ENCODE data around the gene RASA3. TPM values are rescaled to one million over a fixed set of nuclear protein-coding genes. Genes with fewer than 3 reads are reported as not detected.

The RASA3 gene
- total and polyA plus RNA-seq, 9 of the 15 experiments (the other 6 are each of a cell fraction or from before 2014, with no cell fraction given): 0.72 to 25.3 (median 14.4) TPM

DNA sequence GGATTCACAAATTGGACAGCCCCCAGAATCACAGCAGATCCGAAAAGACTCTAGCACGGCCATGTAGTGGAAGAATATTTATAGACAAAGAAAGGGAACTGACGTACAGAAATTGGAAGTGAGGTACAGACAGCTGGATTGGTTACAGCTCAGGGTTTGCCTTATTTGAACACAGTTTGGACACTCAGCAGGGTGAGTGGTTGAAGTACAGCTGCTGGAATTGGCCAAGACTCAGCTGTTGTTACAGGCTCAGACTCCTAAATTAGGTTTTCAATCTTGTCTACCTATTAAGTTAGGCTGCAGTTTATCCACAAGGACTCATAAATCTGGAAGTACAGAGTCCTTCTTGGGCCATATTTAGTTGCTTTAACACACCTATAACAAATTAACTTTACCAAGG, 40.8 kb upstream of the RASA3 start (continued):
- TF ChIP-seq KDM4B (IDR thresholded peaks at IDR 0.05; ENCODE audit: borderline replicate concordance in 2 of 2, low read depth in 1 of 2) (no peak), ZNF316 (IDR thresholded peaks at IDR 0.05) (no peak)

GRCh38 chr13:114167885-114168284, 35.5 kb upstream of the RASA3 start:
- H3K4me2 ChIP-seq (ENCODE audit: insufficient read depth, low read length): no peak overlapping the region
- no peaks in the 10 kb centered on the region for H3K9me3 ChIP-seq (replicated peaks; ENCODE audit: control insufficient read depth, insufficient read depth, low read depth, low read length)
- intact Hi-C loops (cut with micrococcal nuclease) (no loop called here), in situ Hi-C loops (cut with MboI) (no loop called here)
- CTCF ChIA-PET (ENCODE audit: low intra/inter-chr PET ratio): no interaction called here
- no peak overlapping the region for H2AFZ ChIP-seq (ENCODE audit: low read depth, low read length)
- FAIRE-seq (no peak), DNase-seq (ENCODE audit: extremely low read depth in 1 of 4, low spot score in 3 of 4) (no peak), ATAC-seq (no peak)
- no TSS peak for BruUV-seq (replicated peaks)
- H3K4me1 ChIP-seq (replicated peaks in 1 of 2; ENCODE audit: control insufficient read depth in 2 of 2, insufficient read depth in 2 of 2, low read length in 2 of 2): peaks cover 0 to 2% of the 10 kb centered on the region in 2 experiments; a peak in 2 of 5 replicates
- H3K9ac ChIP-seq (ENCODE audit: insufficient read depth in 1 of 2, low read depth in 2 of 2, low read length in 2 of 2): no peak overlapping the region
- no peak for TF ChIP-seq NR2F6 (CRISPR knock-in tag; IDR thresholded peaks at IDR 0.05)
- no peak for TF ChIP-seq ZNF696 (CRISPR knock-in tag; conservative IDR thresholded peaks at IDR 0.05)
- H3K79me2 ChIP-seq (ENCODE audit: control insufficient read depth, insufficient read depth, low read length): no peaks in the 10 kb centered on the region
- peaks cover 23 to 39% of the 10 kb centered on the region in 2 experiments for H3K27me3 ChIP-seq (ENCODE audit: control insufficient read depth in 2 of 2, insufficient read depth in 2 of 2, low read length in 2 of 2)
- H3K4me3 ChIP-seq: no peak overlapping the region
- no peak overlapping the region for H3K27ac ChIP-seq (ENCODE audit: extremely low read depth, low read depth, low read length)
- 21% methylated on average over 5 of the region's 5 CpGs for WGBS (ENCODE audit: insufficient coverage, low coverage, missing lambda C conversion rate)
- no peaks in the 10 kb centered on the region for H3K9me1 ChIP-seq (ENCODE audit: control insufficient read depth, insufficient read depth, low read length)
- H4K20me1 ChIP-seq (replicated peaks; ENCODE audit: control insufficient read depth, insufficient read depth, low read length): no peaks in the 10 kb centered on the region
- no peaks in the 10 kb centered on the region for H3K36me3 ChIP-seq (ENCODE audit: control insufficient read depth, insufficient read depth, low read length)
- POLR2A ChIA-PET: no interaction called here

- WGBS (ENCODE audit: insufficient coverage, low coverage, missing lambda C conversion rate): 5% methylated on average over 5 of the region's 5 CpGs
- no peaks in the 10 kb centered on the region for H3K79me2 ChIP-seq (ENCODE audit: control insufficient read depth, insufficient read depth, low read length)
- no peak overlapping the region for H3K27ac ChIP-seq (ENCODE audit: extremely low read depth, low read depth, low read length)
- H3K4me3 ChIP-seq: no peak overlapping the region
- intact Hi-C loops (cut with micrococcal nuclease): no loop called here
- H3K9me3 ChIP-seq (replicated peaks; ENCODE audit: control insufficient read depth, insufficient read depth, low read depth, low read length): no peaks in the 10 kb centered on the region
- H3K36me3 ChIP-seq (ENCODE audit: control insufficient read depth, insufficient read depth, low read length): no peaks in the 10 kb centered on the region
- H2AFZ ChIP-seq (ENCODE audit: low read depth, low read length): no peak overlapping the region
- POLR2A ChIA-PET: no interaction called here
- FAIRE-seq: no peak
- ATAC-seq: no peak
- H3K4me2 ChIP-seq (ENCODE audit: insufficient read depth, low read length): no peak overlapping the region
- no peak overlapping the region for H3K9ac ChIP-seq (ENCODE audit: insufficient read depth in 1 of 2, low read depth in 2 of 2, low read length in 2 of 2)
- H3K9me1 ChIP-seq (ENCODE audit: control insufficient read depth, insufficient read depth, low read length): no peaks in the 10 kb centered on the region
- H3K27me3 ChIP-seq (ENCODE audit: control insufficient read depth in 2 of 2, insufficient read depth in 2 of 2, low read length in 2 of 2): peaks cover 23 to 43% of the 10 kb centered on the region in 2 experiments
- no peak for DNase-seq (ENCODE audit: extremely low read depth in 1 of 4, low spot score in 3 of 4)
- H3K4me1 ChIP-seq (replicated peaks in 1 of 2; ENCODE audit: control insufficient read depth in 2 of 2, insufficient read depth in 2 of 2, low read length in 2 of 2): peaks cover 0 to 2% of the 10 kb centered on the region in 2 experiments; a peak in 2 of 5 replicates
- in situ Hi-C loops (cut with MboI): no loop called here
- H4K20me1 ChIP-seq (replicated peaks; ENCODE audit: control insufficient read depth, insufficient read depth, low read length): no peaks in the 10 kb centered on the region
- CTCF ChIA-PET (ENCODE audit: low intra/inter-chr PET ratio): no interaction called here
- no TSS peak for BruUV-seq (replicated peaks)
- no peak for TF ChIP-seq MCM3 (IDR thresholded peaks at IDR 0.05)
- TF ChIP-seq SMAD1 (IDR thresholded peaks at IDR 0.05; ENCODE audit: low read depth, low read length, partially characterized antibody): no peak
- TF ChIP-seq, protein P1, sequence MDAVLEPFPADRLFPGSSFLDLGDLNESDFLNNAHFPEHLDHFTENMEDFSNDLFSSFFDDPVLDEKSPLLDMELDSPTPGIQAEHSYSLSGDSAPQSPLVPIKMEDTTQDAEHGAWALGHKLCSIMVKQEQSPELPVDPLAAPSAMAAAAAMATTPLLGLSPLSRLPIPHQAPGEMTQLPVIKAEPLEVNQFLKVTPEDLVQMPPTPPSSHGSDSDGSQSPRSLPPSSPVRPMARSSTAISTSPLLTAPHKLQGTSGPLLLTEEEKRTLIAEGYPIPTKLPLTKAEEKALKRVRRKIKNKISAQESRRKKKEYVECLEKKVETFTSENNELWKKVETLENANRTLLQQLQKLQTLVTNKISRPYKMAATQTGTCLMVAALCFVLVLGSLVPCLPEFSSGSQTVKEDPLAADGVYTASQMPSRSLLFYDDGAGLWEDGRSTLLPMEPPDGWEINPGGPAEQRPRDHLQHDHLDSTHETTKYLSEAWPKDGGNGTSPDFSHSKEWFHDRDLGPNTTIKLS (IDR thresholded peaks at IDR 0.05; ENCODE audit: borderline replicate concordance, low read depth): no peak
These were observed 35.0 kb upstream of the RASA3 start for GRCh38 chr13:114167426-114167825.

Measured in K562 (cell line).